GM20431 (cell line): ENCODE measurements around the gene RPLP1.

Experiments used
- in situ Hi-C: fragments of 300-500 bp; cut with MseI, MboI; formaldehyde crosslinking; loops from one replicate; pipeline ENCODE4 v1.15.0; 2020; ENCODE audit warnings: low sequenced_read_pairs; ENCODE audit not compliant: unreplicated experiment

RPLP1 gene

GRCh38 chr15:69452692-69453521 lies at the start of gene RPLP1:
RPLP1 (plus strand) TSS chr15:69452818; CDS start chr15:69452949, 131 bp downstream.
- in situ Hi-C loops: no loop called here

GRCh38 chr15:69403594-69403993 lies 49.0 kb upstream of the RPLP1 start:
- in situ Hi-C loops: loop anchor here (10.0 kb wide), 1 partner anchor 339 kb away; no protein-coding TSS in a partner anchor

- in situ Hi-C loops: loop anchor here (10.0 kb wide), 1 partner anchor 340 kb away; no protein-coding TSS in a partner anchor
Observed at GRCh38 chr15:69405110-69405509, 47.5 kb upstream of the RPLP1 start.

GRCh38 chr15:69407719-69408400 lies 44.8 kb upstream of the RPLP1 start:
- in situ Hi-C loops: loop anchor here (10.0 kb wide), 1 partner anchor 343 kb away; no protein-coding TSS in a partner anchor

- in situ Hi-C loops: loop anchor here (10.0 kb wide), 1 partner anchor 344 kb away; no protein-coding TSS in a partner anchor
Observed at GRCh38 chr15:69408841-69409240, 43.8 kb upstream of the RPLP1 start.

- in situ Hi-C loops: no loop called here
Observed at GRCh38 chr15:69410248-69410874, 42.3 kb upstream of the RPLP1 start.

- in situ Hi-C loops: no loop called here
Observed at GRCh38 chr15:69412274-69412673, 40.3 kb upstream of the RPLP1 start.

GRCh38 chr15:69412701-69413100 lies 39.9 kb upstream of the RPLP1 start:
- in situ Hi-C loops: no loop called here

- in situ Hi-C loops: no loop called here
Observed at GRCh38 chr15:69413822-69414700, 38.6 kb upstream of the RPLP1 start, which contains the start of gene KIF23. KIF23 (plus strand) TSS chr15:69414349; CDS start chr15:69414466, 117 bp downstream.

GRCh38 chr15:69414701-69415167 lies 37.9 kb upstream of the RPLP1 start:
- in situ Hi-C loops: no loop called here

- in situ Hi-C loops: no loop called here
Observed at GRCh38 chr15:69415381-69415780, 37.2 kb upstream of the RPLP1 start.

- in situ Hi-C loops: no loop called here
Observed at GRCh38 chr15:69417581-69417980, 35.0 kb upstream of the RPLP1 start.

GRCh38 chr15:69421498-69421897 lies 31.1 kb upstream of the RPLP1 start:
- in situ Hi-C loops: no loop called here

GRCh38 chr15:69422336-69422895 lies 30.2 kb upstream of the RPLP1 start:
- in situ Hi-C loops: no loop called here

GRCh38 chr15:69424001-69424400 lies 28.6 kb upstream of the RPLP1 start:
- in situ Hi-C loops: no loop called here

- in situ Hi-C loops: no loop called here
Observed at GRCh38 chr15:69424748-69425413, 27.7 kb upstream of the RPLP1 start.

GRCh38 chr15:69433831-69434230 lies 18.8 kb upstream of the RPLP1 start:
- in situ Hi-C loops: no loop called here

- in situ Hi-C loops: no loop called here
Observed at GRCh38 chr15:69434238-69434637, 18.4 kb upstream of the RPLP1 start.

- in situ Hi-C loops: no loop called here
Observed at GRCh38 chr15:69434679-69435078, 17.9 kb upstream of the RPLP1 start.
